Renal cortex interstitium (tissue), 11 donors: Measurements from ENCODE around the gene CCNH. TPM values are rescaled to one million over a fixed set of nuclear protein-coding genes. Genes with fewer than 3 reads are reported as not detected.

ENCODE experiments used
- DNase-seq, 11 donors: peaks; one replicate each; pipeline ENCODE4 v3.0.0-alpha.2; 2013; ENCODE audit warnings: low read depth in 9 of 11, low spot score in 4 of 11; ENCODE audit errors: extremely low read depth in 1 of 11
- polyA plus RNA-seq, 3 donors: library from polyadenylated mRNA; unstranded; fragments of 120-200 nt; gene quantifications; one replicate each; pipeline ENCODE4 v1.2.1, GENCODE V29; 2013; ENCODE audit not compliant: insufficient read length in 3 of 3

Gene CCNH
- polyA plus RNA-seq, 3 donors: 47.9 to 61.0 (median 59.2) TPM

DNA sequence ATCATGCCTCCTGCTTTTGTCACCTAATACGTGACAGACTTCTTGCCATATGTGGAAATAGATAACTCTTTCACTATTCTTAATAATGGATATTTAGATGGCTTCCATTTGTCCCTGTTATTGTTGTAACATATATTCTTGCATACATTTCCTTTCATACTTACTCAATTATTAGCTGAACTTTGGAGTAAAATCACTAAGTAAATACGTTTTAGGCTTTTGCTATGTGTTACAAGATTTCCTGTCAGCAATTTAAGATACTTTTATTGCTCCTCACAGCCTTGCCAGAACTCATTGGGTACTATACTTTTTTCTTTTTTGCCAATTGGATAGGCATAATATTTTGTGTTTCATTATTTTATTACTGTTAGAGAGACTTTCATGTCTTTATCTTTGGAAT is 26.9 kb downstream of the CCNH start:
- no peak for DNase-seq

DNA sequence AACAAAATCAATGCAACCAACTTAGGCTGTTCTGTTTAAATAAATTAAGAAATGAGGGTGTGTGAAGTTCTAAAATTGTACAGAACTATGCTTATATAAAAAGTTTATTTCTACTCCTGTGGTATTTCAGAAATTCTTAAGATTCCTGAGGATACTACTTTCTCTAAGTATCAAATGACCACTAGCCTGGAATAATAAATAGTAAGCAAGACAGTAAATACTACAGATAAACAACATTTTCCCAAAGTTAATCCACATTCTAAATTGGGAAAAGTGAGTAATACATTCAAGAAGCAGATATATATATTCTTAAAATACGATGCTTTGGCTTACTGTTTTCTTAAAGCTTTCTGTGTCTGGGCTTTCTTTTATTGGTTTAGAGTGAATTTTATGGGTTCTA is 29.5 kb downstream of the CCNH start:
- DNase-seq: no peak

DNA sequence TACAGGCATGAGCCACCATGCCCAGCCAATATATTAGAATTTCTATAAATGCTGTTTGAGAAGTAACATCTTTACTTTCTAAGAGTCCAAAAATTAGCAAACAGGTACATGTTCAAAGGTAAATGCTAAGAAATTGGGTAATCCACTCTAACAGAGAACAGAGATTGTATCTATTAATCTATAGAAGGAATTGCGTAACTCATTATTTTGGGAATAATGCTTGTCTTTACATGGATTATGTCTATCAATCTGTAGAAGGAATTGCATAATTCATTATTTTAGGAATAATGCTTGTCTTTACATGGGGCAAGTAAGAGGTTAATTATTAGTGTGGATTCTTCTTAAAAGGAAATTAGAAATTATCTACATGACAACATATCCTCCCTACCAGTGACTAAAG is 30.5 kb downstream of the CCNH start:
- no peak for DNase-seq

DNA sequence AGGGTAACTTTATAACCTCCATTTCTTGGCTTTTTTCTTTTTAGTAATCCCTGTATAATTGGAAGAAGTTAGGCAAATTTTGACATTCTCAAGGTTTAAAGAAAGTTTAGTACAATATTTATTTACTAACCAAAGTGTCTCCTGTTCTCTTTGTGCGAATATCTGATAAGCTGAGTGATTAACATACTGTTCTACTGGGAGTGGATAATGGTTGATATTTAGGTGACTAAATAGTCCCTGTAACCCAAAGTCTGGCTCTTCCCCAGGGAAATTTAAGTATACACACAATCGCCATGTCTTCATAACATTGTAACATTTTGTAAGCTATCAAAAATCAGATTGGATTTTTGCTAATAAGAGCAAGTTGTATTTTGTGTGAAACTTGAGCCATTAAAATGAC is 40.0 kb downstream of the CCNH start:
- no peak for DNase-seq

DNA sequence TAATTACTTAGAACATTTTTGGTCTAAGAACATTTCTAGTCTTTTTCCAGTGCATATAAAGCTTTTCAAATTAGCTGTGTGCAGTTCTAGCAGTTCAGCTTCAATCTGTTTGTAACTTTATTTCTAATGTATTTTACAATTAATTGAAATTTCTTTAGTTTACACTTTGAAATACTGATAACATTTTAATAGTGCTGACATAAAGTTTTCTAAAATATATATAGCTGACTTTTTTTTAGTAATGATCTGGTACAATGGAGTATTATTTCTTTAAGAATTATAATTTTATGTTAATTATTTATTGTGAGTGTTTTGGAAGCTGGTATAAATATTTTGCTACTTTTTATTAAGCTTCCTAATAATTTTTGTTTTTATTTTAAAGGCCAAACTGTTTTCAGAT is 43.3 kb downstream of the CCNH start:
- DNase-seq: no peak

DNA sequence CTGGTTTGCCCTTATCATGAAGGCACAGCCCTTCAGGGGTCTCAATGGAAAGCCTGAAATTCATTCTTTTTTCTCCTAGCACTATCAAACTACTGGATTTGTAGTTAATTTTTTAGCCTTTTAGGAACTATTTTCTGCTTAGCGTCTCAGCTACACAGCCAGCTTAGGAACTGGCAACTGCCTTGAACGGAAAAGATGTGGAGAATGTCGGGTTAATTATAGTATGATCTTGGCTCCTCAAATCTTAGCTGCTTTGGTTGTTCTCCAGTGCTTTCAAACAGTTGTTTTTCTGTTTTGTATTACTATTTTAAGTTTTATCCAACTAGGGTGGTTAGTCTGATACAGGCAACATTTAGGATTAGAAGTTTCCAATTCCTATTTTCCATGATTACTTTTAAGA is 44.1 kb downstream of the CCNH start:
- DNase-seq: no peak

DNA sequence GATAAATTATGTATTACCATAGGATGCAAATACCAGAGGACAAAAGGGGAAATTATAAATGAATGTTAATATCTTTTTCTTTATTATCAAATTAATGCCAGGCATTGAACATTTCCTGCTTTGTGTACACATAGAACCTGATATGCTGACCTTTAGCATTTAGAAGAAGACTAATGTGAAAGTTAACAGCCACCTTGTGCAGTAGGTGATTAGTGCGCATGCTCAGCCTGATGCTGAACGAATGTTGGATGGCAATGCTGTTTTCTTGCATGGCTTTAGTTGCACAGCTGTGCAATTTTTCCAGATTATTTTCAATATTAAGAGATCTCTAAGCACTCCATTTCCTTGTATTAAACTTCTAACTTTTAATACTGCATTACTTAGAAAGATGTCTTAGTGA is 45.5 kb downstream of the CCNH start:
- no peak for DNase-seq

DNA sequence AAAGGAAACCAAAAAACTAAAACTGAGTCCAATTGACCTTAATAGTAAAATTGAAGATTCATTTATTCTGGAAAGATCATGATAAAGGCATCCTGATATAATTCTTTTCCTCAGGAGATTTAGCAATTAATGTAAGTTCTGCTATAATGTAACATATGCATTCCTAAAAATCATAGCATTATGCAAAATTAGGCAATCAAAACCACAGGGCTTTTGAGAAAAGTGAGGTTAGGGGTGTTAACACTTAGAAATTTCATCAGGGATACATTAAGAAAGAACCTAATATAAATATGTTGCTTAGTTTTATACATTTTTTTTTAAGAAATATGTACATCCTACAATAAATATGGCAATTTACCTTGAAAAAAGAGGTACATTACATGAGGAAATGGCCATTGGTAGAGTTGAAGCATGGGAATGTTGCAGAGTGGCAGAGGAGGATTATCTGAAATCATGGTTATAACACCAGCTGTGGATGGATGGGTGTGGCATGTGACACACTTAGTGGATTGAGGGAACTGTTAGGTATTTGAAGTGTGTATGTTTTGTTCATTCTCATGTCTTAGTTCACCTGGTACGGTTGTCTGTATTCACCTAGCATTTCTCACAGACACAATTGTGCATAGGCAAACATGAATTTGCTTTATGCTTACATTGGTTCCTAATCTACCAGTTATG is 51.1 kb downstream of the CCNH start:
- DNase-seq: no peak

DNA sequence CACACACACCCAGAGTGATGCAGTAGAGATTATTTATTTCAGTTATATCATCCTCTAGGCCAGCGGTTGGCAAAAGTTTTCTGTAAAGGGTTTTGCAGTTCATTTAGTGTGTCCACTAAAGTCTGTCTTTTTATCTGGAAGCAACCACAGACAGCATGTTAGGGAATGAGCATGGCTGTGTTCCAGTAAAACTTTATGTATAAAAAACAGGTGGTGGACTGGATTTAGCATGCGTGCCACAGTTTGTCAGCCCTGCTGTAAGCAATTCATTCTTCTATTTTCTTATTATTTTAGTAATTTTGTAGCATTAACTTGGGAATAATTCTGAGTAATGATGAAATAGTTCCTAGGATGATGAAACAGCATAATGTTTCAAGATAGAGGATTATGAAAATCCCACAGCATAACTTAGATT is 51.7 kb downstream of the CCNH start:
- no peak for DNase-seq

DNA sequence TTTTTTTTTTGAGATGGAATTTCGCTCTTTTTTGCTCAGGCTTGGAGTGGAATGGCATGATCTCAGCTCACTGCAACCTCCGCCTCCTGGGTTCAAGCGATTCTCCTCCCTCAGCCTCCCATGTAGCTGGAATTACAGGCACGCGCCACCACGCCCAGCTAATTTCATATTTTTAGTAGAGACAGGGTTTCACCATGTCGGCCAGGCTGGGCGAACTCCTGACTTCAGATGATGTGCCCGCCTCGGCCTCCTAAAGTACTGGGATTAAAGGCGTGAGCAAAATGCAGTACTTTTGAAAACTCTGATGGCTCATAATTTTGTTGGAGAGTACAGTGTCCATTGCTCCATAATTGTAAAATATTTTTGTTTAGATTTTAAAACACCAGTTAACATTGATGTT is 52.6 kb downstream of the CCNH start:
- DNase-seq: no peak

DNA sequence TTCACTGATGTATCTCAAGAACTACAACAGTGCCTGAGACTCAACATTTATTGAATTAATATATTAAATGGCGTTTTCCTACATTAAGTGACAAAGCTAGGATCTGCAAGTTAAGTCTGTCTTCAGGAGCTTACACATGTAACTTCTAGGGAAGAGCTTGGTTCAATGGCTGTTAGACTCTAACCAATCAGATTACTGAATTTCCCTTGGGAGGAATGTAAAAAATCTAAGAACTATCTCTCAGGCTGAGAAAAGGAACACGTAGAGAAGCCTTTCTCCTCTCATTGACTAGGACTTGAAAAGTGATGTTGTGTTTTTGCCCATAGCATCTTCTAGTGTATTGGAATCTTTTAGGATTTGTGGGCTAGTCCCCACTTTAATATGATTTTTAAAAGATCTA is 53.6 kb downstream of the CCNH start:
- DNase-seq: no peak

DNA sequence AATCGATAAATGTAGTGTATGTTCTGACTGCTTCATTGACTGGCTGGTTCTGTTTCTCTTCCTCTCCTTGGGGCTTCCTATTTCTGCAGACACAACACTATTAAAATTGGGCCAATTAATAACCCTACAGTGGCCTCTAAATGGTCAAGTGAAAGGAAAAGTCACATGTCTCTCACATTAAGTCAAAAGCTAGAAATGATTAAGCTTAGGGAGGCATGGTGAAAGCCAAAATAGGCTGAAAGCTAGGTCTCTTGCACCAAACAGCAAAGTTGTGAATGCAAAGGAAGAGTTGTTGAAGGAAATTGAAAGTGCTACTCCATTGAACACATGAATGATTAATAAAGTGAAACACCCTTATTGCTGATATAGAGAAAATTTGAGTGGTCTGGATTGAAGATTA is 58.2 kb downstream of the CCNH start:
- peak in 2 of 11 donors; percentile 7 to 22 for DNase-seq

DNA sequence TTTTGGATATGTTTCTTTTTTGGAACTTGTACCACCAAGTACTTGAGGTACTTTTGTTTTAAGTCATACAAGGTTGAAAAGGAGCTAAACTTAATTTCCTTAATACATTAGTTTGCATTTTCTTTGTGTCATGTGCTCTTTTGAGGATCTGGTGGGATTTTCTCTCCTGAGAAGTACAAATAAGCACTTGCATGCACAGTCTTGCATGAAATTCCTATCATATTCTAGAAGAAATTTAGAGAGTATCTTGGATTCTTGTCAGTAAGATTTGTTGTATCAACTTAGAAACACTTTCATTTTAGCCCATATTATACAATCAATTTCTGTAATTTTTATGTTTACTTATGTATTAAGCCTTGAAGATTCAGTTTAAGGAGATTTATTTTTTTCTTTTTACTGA is 64.9 kb downstream of the CCNH start:
- no peak for DNase-seq

DNA sequence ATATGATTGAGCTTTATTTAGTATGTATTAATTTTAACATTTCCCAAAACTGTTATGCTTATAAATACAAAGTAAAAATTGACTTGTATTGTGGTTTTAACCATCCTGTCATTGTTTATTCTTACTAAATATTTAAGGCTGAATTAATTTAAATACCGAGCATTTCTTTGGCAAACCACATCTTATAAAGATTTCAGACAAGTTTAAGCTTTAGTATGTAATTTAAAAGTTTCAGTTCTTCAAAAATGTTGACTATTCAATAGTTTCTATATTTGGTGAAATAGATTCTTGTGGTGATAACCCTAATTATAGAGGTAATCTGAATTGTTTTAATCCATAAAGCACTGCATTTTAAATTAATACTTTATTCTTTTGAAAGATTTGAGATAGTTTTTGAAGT is 65.5 kb downstream of the CCNH start:
- no peak for DNase-seq

Other genes with a start within 250 kb of the CCNH start
- gene RASA1, start 145.0 kb downstream of the CCNH start, polyA plus RNA-seq: 10 to 100 TPM; 48.2 to 55.9 (median 48.5) TPM